HG03108 (cell line): ENCODE results near the gene AFDN.
"Not testable (repeated sequence)": the region's sequence is repeated elsewhere in the genome, so short reads cannot be mapped to it uniquely, and the experiment has no call there.

Experiments used
- ATAC-seq: cut with Tn5 transposase; IDR thresholded peaks from one replicate; pipeline ENCODE4 v1.9.1; 2021; ENCODE audit warnings: moderate library complexity; ENCODE audit not compliant: unreplicated experiment

AFDN gene

DNA sequence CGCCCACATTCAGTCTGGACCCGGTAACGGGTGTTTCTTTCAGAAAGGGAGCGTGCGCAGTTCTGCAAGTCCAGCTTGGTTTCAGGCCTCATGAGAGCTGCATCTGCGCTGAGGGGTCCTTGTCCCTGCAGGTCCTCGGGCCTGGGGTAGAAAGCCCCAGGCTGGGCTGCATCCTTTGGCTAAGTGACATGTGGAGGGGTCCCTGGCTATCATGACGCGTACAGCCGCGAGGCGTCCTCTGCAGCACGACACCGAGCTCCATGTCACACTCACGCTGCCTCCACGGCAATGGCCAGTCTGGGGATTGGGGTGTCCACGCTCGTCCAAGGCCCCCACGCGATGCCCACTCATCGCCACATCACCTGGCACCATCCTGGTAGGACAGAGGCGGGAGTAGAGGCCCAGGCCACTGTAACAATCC is 169.0 kb downstream of the AFDN start:
- ATAC-seq, result no peak

DNA sequence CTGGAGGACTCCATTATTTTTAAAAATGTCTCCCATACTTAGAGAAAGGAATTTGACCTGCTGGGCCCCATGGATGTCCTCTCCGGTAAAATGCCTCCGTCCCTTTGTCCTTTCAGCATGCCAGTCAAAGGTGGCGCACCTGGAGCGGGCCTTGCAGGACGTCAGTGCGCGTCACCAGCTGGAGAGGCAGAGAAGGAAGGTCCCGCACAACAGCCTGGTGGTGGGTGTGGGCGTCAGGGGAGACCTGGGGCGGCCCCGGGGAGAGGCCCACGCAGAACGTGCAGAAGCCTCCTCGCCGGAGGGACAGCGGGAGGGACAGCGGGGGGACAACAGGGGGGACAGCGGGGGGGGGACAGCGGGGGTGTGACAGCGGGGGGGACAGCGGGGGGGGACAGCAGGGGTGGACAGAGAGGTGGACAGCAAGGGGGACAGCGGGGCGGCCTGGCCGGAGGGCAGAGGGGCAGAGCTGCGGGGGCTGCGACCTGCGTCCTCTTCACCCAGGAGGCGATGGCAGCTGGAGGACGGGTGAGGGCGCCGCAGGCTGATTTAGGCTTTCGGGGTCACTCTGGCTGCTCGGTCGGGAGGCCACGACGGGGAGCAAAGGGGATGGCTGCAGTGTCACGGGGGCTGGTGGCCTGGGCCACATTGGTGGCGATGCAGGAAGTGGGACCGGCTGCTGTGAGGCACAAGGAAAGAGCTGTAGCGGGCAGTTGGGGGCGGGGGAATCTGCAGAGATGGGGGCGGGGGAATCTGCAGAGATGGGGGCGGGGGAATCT is 169.9 kb downstream of the AFDN start:
- peak; percentile 59 for ATAC-seq

DNA sequence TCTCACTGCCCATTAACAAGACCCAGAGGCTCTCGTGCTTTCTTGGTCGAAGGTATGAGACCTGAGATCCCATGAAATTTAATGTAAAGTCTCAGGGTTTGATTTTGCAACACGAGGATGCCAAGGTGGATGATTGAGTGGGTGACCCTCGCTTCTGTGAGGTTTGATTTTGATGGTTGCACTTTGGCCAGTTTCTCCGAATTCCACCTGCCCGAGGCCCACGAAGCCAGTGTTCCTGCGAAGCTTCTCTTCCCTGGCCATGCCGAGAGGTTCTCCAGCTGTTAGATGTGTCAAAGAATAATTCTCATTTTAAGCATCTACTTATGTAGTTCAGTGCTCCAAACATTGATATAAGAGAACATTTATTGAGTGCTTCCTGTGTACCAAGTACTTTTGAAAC is 170.9 kb downstream of the AFDN start, which contains the start of gene KIF25:
TSS of gene KIF25 (plus strand) at position 30 of the 400 bp plus-strand sequence. CDS start 31,915 bp downstream, outside the sequence.
- no peak for ATAC-seq

DNA sequence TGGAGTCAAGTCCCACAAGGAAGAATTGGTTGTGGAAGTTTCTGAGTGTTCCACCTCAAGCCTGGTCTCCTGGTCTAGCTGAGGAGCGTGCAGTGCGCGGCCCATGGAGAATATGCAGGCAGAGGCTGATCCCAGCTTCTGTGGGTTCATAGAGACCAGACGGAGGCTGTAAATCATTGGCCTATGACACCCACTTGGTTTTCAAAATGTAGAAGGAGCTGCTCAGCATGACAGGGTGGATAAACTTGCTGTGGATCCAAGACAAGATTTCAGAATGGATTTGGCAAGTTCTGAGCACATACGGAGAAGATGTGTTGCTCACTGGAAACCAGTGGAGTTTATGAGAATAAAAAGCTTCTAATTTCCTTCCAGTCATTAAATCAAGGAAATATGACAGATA is 171.5 kb downstream of the AFDN start:
- no peak for ATAC-seq

DNA sequence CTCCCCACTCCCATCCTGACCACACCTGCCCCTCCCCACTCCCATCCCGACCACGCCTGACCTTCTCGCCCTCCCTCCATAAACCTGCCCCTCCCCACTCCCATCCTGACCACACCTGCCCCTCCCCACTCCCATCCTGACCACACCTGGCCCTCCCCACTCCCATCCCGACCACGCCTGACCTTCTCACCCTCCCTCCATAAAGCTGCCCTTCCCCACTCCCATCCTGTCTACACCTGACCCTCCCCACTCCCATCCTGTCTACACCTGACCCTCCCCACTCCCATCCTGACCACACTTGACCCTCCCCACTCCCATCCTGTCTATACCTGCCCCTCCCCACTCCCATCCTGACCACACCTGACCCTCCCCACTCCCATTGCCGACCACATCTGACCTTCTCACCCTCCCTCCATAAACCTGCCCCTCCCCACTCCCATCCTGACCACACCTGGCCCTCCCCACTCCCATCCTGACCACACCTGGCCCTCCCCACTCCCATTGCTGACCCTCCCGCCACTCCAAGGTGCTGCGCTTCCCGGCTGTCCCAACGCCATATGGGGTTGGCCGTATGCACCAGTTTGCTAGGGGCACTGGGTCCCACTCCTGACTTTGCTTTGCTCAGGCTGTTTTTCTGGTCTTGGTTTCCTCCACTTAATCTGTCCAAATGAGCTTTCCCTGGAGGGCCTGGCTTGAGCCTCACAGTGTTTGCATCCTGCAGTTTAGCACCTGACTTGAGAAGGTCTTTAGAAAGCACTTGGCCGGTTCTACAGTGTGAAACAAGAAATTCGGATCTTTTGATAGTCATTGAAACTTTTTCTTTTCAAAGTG is 173.7 kb downstream of the AFDN start:
- ATAC-seq, result no peak

DNA sequence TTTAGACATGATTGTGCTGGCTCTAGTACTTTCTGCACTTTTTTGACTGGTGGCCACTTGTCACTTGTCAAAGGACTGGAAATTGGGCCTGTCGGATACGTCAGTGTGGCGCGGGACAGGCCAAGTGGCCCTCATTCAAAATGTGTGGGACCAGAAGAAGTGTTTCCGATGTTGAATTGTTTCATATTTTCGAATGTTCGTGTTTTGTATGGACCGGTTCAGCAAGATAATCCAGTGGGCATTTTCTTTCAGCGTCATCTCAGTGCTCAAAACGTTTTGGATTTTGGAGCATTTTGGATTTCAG is 174.3 kb downstream of the AFDN start:
- ATAC-seq, result no peak

DNA sequence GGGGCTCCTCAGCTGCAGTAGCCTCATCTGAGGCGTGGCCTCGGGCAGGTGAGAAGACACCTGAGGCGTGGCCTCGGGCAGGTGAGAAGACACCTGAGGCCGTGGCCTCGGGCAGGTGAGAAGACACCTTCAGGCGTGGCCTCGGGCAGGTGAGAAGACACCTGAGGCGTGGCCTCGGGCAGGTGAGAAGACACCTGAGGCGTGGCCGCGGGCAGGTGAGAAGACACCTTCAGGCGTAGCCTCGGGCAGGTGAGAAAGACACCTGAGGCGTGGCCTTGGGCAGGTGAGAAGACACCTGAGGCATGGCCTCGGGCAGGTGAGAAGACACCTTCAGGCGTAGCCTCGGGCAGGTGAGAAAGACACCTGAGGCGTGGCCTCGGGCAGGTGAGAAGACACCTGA is 174.8 kb downstream of the AFDN start:
- ATAC-seq, result not testable (repeated sequence)

DNA sequence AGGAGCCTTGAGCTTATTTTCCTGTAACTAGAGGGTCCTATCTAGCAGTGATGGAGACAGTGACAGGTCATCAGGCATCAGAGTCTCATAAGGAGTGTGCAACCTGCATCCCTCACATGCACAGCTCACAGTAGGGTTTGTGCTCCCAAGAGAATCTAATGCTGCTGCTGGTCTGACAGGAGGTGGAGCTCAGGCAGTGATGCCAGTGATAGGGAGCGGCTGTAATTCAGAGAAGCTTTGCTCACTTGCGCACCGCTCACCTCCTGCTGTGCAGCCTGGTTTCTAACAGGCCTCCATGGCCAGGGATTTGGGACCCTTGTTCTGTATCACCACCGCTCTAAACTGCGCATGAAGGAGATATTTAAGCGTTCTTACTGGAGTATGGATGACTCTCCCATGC is 176.1 kb downstream of the AFDN start:
- ATAC-seq, result no peak

DNA sequence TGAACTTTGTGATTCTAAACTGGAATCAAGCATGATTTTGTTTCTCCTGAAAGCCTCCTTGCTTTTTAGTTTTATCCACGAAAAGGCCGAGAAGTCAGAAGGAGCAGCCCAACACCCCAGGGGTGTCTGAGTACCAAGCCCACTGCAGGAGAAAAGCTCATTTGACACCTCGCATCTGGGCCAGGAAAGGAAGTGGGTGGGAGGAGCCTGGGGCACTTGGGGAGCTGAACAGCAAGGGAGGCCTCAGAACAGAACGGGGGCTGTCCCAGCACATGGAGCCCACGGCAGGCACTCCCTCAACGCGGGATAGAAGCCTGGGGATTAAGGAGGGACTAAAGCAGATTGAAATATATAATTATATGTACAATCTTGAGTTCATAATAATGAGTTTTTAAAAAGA is 177.3 kb downstream of the AFDN start:
- ATAC-seq, result no peak

DNA sequence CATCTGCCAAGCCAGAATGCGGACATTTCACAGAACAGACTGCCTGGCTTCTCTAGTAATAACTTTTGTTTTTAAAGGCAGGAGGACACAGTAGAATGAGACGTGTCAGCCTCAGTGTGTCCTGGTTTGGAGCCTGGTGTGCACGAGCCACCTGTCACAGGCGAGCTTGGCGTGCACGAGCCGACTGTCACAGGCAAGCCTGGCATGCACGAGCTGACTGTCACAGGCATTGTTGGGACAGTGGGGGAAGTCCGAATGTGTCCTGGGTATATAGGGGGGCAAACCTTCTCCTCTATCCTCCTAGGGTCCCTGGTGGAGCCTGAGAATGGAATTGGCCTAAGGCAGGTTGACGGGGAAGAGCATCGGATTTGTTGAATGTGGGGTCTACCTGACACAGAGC is 178.2 kb downstream of the AFDN start:
- no peak for ATAC-seq

DNA sequence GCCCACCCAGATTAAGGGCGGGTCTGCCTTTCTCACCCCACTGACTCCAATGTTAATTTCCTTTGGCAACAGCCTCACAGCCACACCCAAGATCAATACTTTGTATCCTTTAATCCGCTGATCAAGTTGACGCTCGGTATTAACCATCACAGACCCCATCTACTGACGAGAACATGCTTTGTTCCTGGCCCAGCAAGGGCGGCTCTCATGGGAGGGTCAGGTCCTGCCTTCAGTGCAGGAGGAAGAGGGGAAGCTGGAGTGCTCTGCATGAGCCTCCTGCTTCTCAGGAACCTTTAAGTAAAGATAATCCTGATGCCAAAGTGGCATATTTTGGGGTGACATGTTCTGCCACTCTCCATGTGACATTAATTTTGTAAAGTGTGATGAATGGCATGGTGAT is 179.1 kb downstream of the AFDN start:
- ATAC-seq, result no peak

DNA sequence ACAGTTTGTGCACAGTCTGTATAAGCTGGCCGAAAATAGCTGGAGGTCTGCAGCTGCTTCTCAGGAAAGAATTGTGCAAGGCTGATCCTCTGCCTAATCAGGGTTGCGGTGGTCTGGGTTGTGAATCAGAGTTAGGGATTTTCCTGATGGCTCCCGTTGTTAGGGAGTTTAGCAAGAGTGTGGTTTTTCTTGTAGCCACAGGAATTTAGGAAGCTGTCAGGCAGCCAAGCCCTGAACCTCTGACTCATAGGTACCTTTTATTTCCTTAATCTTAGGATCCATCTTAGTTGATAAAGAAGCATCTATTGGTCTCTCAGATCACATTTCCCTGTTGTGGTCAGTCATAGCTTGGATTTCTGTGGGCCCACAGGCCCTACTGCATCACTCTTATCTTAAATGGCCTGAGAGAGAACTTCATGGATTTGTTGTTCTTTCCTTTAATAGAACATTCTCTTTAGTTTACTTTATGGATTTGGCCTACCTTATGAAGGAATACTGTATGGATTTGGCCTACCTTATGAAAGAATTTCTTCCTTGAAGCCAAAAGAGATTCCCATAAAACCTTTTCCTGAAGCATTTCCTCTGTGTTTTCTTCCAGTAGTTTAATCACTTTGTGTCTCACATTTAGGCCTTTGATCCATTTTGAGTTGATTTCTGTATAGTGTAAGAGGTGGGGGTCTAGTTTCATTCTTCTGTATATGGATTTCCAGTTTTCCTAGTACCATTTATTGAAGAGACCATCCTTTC is 181.1 kb downstream of the AFDN start:
- ATAC-seq, result no peak

DNA sequence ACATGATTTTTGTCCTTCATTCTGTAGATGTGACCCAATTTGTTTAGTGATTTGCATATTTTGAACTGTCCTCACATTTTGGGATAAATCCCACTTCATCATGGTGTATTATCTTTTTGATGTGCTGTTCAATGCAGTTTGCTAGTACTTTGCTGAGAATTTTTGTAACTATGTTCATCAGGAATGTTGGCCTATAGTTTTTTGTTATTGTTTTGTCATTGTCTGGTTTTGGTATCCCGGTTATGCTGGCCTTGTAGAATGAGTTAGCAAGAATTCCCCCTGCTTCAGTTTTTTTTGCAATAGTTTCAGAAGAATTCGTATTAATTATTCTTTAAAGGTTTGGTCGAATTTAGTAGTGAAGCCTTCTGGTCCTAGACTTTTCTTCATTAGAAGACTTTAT is 182.6 kb downstream of the AFDN start:
- ATAC-seq, result no peak

DNA sequence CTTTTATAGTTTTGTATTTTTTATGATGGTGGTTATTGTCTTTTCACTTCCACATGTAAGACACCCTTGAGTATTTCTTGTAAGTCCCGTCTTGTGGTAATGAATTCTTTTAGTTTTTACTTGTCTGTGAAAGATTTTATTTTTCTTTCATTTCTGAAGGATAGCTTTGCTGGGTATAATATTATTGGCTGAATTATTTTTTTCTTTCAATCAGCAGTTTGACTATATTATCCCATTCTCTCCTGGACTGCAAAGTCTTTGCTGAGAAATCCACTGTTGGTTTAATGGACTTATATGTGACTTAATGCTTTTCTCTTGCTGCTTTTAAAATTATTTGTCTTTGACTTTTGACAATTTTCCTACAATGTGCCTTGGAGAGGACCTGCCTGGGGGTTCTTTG is 184.6 kb downstream of the AFDN start:
- ATAC-seq, result no peak

DNA sequence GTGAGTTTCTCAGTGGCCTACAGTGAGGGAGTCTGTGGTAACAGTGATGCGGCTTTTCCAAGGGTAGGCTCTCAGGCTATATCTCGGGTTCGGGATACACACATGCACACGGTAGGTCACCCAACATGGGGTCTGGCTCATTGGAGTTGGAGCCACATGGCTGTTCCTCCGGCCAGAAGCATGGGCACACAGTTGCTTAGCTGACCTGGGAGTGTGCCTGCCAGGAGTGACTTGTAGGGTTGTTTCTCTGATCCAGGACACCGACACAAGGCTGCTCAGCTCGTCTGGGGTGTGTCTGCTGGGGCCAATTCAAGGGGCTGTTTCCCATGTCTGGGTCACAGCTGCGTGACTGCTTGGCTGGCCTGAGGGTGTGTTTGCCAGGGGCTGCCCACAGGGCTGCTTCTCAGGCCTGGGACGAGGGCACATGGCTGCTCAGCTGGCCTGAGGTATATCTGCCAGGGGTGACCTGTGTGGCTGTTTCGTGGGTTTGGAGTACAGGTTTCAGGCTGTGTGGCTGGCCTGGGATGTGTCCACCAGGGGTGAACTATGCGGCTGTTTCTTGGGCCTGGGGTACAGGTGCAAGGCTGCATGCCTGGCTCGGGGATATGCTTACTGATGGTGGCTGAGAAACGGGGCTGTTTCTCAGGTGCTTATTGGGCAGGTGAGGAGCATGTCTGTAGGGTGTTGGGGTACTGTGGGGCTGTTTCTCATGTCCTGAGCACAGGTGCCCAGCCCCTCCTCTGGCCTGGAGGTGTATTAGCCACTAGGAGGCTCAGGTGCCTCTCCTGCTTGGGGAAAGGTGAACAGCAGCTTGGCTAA is 185.9 kb downstream of the AFDN start:
- ATAC-seq, result no peak

DNA sequence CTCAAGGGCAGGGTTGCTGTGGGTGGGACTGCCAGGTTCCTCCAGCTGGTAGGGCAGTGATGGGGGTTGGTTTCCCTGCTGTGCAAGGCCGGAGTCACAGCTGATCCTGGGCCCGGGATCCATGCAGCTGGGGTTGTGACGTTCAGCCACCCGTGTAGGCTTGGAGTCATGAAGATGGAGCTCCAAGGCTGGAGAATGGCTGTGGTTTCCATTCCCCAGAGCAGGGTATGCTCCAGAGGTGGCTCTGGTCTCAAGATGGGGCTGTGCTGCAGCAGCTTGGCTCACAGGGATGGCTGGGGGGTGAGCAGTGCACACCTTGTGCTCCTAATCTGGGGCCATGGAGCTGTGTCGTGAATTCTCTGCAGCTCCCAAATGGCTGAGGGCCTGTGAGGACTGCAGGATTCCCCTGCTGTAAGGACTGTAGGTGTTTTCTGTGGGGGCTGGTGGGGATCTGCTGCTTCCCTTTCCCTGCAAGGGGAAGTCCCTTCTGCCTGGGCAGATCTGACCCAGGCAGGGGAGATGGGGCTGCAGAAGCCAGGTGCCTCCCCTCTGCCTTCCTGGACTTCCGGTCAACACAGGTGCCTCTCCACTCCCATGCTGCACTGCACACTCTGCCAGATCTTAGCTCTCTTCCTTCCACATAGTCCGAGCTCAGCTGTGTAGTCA is 186.7 kb downstream of the AFDN start:
- no peak for ATAC-seq

DNA sequence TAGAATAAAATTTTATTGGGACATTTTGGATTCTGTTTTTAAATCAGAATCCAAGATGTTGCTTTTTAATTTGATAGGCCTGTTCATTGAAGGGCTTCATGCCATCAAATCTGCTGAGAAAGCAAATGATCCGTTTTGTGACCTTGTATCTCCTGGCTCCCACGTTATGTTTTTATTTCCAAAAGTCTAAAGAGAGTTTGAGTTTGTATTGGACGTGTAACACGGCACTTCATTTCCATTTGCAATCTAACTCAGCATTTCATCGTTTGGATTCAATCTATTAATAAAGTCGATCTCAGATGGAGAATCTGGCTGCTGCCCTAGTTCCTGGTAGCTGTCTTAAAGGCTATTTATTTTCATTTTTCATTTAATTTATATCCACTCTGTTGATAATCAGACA is 187.7 kb downstream of the AFDN start:
- ATAC-seq, result no peak

DNA sequence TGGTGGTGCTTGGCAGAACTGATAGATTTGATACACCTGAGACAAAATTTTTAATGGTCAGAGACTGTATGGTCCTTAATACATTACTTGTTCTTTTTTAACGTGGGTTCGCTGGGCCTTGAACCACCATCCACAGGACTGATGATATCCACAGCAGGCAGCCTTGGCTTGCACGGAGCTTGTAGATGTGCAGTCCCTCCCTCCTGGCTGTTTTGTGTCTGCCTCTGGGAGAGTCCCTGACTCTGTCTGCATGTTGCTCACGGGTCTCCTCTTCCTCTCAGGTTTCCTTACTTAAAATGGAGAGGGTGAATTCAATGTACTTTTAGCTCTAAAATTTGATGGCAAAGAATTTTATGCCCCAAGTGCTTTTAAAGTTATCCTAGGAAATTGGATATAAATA is 188.3 kb downstream of the AFDN start:
- ATAC-seq, result no peak

DNA sequence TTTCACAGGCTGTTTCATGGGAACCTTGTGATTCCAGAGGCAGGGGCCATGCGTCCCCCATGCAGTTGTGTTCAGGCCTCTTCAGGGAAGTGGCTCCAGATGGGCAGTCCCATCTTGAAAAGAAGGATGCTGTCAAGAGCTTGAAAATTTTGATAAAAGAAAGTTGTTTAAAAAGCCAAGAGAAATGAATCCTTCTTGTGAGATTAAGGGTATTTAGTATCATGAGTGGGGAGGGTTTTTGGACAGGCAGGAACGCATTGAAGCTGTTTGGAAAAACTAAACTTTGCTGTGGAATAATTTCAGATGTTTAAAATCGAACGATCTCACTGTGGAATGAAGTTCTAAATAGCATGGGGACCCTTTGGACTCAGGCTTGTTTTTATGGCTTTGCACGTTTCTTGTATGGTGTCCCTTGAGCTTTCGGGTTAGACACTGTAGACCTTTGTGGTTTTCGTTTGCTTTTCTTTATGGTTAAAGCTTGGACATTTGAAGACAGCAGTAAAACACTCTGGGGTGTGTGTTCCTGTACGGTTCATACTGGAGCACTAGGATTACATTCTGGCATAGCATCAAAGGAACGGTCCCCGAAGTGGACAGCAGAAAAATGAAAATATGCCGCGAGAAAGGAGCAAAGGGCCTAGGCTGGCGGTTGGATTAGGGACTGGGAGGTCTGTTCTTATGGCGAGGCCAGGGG is 188.9 kb downstream of the AFDN start:
- ATAC-seq, result no peak

DNA sequence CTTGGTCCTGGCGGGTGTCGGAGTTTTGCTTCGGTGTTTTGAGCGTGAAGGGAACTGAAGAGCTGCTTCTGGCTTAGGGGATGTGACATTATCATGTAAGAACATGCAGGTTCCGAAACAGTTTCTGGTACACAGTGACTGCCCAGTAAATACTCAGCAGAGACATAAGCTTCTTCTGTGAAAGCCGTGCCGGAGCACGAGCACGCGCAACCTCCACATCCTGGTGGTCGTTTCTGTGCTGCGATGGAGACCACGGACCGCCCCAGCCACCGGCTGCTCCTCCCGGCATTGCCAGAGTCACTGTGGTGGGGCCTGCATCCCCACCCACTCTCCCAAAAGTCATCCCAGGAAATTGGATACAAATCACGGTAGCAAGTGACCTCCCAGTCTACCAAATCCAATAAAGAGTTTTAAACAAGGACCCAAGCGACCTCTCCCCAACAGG is 189.5 kb downstream of the AFDN start:
- ATAC-seq, result no peak
